Measurements from ENCODE around the gene MCFD2. TPM values are rescaled to one million over a fixed set of nuclear protein-coding genes. Genes with fewer than 3 reads are reported as not detected.
"Not testable (repeated sequence)": the region's sequence is repeated elsewhere in the genome, so short reads cannot be mapped to it uniquely, and the experiment has no call there.

MCFD2 gene
- total RNA-seq, 1 donor = 265 TPM

DNA sequence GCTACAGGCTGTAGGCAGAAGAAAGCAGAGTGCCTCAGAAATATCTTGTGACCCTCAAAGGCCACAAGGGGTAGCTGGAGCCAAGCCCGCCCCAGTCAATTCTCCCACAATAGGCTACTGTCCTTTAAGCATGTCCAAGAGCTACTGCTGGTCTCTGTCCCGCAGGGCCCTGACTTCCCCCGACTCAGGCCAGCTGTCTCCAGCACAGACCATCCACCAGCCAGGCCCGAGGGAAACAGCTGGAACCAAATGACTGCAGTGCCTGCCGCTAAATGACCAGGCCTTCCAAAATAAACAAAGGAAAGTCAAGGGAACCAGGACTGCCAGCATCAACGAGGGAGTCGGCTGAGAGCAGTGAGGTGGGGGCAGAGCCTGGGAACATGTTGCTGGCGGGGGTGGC is 36.7 kb downstream of the MCFD2 start:
- H3K4me3 ChIP-seq (ENCODE audit: low read depth, low read length) = no peak overlapping the region
- TF ChIP-seq, protein P1, sequence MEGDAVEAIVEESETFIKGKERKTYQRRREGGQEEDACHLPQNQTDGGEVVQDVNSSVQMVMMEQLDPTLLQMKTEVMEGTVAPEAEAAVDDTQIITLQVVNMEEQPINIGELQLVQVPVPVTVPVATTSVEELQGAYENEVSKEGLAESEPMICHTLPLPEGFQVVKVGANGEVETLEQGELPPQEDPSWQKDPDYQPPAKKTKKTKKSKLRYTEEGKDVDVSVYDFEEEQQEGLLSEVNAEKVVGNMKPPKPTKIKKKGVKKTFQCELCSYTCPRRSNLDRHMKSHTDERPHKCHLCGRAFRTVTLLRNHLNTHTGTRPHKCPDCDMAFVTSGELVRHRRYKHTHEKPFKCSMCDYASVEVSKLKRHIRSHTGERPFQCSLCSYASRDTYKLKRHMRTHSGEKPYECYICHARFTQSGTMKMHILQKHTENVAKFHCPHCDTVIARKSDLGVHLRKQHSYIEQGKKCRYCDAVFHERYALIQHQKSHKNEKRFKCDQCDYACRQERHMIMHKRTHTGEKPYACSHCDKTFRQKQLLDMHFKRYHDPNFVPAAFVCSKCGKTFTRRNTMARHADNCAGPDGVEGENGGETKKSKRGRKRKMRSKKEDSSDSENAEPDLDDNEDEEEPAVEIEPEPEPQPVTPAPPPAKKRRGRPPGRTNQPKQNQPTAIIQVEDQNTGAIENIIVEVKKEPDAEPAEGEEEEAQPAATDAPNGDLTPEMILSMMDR (IDR thresholded peaks at IDR 0.05; ENCODE audit: insufficient read depth, low read length) = peak; percentile 0
- DNase-seq (ENCODE audit: low read depth) = peak; percentile 57

DNA sequence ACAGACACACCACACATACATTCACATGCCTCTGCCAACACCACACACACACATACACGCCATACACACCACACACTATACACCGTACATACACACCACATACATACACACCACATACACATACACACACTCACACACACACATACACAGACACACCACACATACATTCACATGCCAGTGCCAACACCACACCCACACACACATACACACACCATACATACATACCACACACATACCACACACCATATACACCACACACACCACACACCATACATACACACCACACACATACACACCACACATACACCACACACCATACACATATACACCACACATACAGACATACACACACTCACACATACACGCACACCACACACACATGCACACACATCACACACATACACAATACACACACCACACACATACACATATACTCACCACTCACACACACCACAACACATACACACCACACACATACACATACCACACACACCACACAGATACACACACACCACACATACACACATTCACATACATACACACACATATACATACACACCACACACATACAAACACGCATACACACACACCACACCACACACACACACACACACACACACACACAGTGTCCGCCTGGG is 37.2 kb downstream of the MCFD2 start:
- H3K4me3 ChIP-seq (ENCODE audit: low read depth, low read length) = no peak overlapping the region
- TF ChIP-seq, protein P1 (IDR thresholded peaks at IDR 0.05; ENCODE audit: insufficient read depth, low read length) = no peak
- DNase-seq (ENCODE audit: low read depth) = no peak

DNA sequence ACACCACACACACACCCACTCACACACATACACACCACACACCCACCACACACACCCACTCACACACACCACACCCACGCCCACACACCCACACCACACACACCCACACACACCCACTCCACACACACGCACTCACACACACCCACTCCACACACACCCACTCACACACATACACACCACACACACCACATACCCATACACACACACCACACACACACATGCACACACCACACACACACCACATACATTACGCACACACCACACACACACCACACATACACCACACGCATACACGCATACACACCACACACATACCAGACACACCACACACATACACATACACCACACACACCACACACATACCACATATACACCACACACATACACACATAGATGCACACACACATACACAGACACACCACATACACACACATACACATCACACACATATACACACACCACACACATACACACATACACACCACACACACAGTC is 37.9 kb downstream of the MCFD2 start:
- TF ChIP-seq, protein P1 (IDR thresholded peaks at IDR 0.05; ENCODE audit: insufficient read depth, low read length) = no peak
- no peak overlapping the region for H3K4me3 ChIP-seq (ENCODE audit: low read depth, low read length)

DNA sequence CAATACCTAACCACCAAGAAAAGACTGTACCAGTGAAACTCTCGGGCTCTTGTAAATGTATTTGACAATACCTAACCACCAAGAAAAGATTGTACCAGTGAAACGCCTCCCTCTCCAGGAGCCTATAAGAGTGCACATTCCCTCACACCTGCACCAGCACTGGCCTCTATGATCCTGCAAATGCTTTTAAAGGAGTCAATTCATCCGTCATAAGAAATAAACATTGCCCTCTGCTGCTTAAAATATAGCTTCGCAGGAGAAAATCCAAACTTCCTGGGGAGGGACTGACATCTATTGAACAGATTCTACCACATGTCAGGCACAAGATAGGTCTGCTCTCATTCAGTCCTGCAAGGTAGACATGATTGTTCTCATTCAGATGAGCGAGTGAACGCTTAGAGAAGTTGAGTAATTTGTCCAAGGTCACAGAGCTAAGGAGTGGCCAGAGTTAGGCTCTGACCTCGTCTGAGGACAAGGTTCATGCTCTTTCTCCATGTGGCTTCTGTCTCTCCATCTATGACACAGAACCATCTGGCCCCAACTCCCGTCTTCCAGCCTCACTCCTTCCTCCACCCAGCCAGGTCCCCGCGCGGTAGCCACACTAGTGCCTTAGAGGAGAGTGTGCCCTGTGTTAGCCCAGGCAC is 38.7 kb downstream of the MCFD2 start:
- TF ChIP-seq, protein P1 (IDR thresholded peaks at IDR 0.05; ENCODE audit: insufficient read depth, low read length) = peak; percentile 56
- H3K4me3 ChIP-seq (ENCODE audit: low read depth, low read length) = no peak overlapping the region
- DNase-seq (ENCODE audit: low read depth) = peak; percentile 90

More for the DNA sequence above, 37.9 kb downstream of the MCFD2 start:
- no peak for DNase-seq (ENCODE audit: low read depth)

DNA sequence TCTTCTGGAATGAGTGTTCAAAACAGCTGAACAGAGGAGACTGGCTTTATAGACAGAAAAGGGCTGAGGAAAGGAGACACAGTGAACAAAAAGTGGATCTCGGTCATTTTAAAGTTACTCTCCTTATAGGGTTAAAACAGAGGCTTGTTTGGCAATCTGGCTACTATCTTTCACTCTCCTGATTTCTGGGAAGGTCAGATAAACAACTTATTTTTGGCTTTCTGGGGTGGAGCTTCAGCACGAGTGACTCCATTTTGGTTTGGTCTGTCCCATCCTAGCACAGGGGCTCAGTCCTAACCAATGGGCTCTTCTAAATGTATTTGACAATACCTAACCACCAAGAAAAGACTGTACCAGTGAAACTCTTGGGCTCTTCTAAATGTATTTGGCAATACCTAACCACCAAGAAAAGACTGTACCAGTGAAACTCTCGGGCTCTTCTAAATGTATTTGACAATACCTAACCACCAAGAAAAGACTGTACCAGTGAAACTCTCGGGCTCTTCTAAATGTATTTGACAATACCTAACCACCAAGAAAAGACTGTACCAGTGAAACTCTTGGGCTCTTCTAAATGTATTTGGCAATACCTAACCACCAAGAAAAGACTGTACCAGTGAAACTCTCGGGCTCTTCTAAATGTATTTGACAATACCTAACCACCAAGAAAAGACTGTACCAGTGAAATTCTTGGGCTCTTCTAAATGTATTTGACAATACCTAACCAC is 39.5 kb downstream of the MCFD2 start:
- H3K4me3 ChIP-seq (ENCODE audit: low read depth, low read length) = not testable (repeated sequence)
- DNase-seq (ENCODE audit: low read depth) = peak; percentile 56

DNA sequence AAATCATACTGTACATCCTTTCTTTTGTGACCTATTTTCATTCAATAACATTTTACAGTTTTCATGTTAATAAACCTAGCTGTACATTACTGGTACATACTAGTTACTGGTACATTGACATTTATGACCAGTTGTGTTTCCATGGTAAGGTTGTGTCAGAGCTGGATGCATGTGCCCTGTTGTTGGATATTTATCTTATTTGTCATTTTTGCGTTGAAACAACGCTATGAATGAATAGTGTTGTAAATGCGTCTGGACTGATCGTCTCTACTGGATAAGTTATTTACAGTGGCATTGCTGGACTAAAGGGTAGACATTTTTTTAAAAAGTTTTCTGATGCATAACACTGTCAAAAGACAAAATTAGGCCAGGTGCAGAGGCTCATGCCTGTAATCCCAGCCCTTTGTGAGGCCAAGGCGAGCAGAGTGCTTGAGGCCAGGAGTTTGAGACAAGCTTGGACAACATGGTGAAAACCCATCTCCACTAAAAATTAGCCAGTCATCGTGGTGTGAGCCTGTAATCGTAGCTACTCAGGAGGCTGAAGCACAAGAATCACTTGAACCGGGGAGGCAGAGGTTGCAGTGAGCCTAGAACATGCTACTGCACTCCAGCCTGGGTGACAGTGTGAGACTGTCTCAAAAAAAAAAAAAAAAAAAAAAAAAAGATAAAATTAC is 40.2 kb downstream of the MCFD2 start:
- DNase-seq (ENCODE audit: low read depth) = no peak
- TF ChIP-seq, protein P1 (IDR thresholded peaks at IDR 0.05; ENCODE audit: insufficient read depth, low read length) = no peak
- no peak overlapping the region for H3K4me3 ChIP-seq (ENCODE audit: low read depth, low read length)

Data from fibroblast of the aortic adventitia (primary cell).